GM21447 (cell line): ENCODE data around the gene HBE1.
A peak's percentile ranks its signal among the peaks of the same experiment; 100 is the strongest.
"Not testable (repeated sequence)": the region's sequence is repeated elsewhere in the genome, so short reads cannot be mapped to it uniquely, and the experiment has no call there.

Source experiments
- ATAC-seq: cut with Tn5 transposase; IDR thresholded peaks from one replicate; pipeline ENCODE4 v1.9.1; 2021; ENCODE audit not compliant: unreplicated experiment

HBE1 gene

GRCh38 chr11:5269715-5270147 lies at the start of gene HBE1:
TSS of gene HBE1 (minus strand) at chr11:5269945. CDS start at chr11:5269890, 55 bp downstream.
- no peak for ATAC-seq

- ATAC-seq: no peak
These were observed 47.5 kb upstream of the HBE1 start for GRCh38 chr11:5317292-5317691.

DNA sequence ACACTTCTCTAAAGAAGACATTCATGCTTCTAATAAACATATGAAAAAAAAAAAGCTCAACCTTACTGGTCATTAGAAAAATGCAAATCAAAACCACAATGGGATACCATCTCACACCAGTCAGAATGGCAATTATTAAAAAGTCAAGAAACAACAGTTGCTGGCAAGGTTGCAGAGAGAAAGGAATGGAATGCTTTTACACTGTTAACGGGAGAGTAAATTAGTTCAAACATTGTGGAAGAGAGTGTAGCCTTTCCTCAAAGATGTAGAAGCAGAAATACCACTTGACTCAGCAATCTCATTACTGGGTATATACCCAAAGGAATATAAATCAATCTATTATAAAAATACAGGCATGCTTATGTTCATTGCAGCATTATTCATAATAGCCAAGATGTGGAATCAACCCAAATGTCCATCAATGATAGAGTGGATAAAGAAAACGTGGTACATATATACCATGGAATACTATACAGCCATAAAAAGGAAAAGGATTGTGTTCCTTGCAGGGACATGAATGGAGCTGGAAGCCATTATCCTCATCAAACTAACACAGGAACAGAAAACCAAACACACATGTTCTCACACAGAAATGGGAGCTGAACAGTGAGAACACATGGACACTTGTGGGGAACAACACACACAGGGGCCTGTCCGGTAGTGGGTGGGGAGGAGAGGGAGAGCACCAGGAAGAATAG lies 43.7 kb upstream of the HBE1 start:
- ATAC-seq: not testable (repeated sequence)

GRCh38 chr11:5310423-5310822 lies 40.7 kb upstream of the HBE1 start:
- ATAC-seq: no peak

DNA sequence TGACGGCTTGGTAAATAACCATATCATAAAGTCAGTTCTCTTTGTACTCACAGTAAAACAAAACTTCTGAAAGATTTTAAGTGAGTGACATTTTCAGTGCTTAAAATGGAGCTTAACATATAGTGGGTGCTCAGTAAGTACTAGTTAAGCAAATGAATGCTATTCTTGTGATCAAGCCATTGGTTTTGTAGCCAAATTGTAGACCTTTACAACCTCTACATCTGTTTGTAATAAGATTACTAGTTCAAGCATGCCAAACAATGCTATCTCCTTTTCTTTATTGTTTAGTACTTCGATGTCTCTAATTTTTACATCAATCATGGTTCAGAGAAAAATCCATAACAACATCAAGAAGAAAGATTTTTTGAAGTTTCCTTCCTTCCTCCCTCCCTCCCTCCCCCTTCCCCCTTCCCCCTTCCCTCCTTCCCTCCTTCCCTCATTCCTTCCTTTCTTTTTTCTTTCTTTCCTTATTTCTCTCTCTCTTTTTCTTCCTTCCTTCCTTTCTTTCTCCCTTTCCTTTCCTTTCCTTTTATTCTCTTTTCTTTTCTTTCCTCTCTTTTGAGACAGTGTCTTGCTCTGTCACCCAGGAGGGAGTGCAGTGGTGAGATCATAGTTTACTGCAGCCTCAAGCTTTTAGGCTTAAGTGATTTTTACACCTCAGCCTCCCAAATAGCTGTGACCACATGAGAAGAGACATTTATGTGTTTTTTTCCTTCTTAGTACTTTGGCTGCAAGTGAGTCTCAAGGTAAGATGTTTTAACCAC lies 37.7 kb upstream of the HBE1 start:
- ATAC-seq: no peak

GRCh38 chr11:5304046-5304445 lies 34.3 kb upstream of the HBE1 start:
- ATAC-seq: no peak

DNA sequence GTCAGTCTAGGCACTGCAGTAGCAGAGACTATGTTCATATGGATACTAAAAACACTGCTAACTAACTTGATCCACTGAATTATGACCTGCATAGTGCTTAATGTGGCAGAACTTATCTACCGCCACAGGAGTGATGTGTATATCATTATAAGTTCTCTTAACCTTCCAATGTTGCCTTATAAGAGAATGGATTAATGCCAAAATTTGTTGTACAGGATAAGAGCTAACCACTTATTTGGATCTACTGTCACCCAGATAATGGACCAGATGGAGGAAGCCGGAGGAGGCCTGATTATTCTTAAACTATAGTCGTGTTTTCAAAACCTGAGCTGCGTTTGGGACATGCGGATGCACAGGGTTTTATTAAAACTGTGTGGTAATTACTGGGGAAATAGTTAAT lies 33.9 kb upstream of the HBE1 start:
- ATAC-seq: no peak

- no peak for ATAC-seq
These were observed 32.1 kb upstream of the HBE1 start, which contains the start of gene OR51B4 for GRCh38 chr11:5301846-5302245. TSS of gene OR51B4 (minus strand) at chr11:5301946. CDS start at chr11:5301946, 0 bp downstream.

- ATAC-seq: no peak
These were observed 30.5 kb upstream of the HBE1 start for GRCh38 chr11:5300251-5300650.

- no peak for ATAC-seq
These were observed 28.7 kb upstream of the HBE1 start for GRCh38 chr11:5298451-5298850.

DNA sequence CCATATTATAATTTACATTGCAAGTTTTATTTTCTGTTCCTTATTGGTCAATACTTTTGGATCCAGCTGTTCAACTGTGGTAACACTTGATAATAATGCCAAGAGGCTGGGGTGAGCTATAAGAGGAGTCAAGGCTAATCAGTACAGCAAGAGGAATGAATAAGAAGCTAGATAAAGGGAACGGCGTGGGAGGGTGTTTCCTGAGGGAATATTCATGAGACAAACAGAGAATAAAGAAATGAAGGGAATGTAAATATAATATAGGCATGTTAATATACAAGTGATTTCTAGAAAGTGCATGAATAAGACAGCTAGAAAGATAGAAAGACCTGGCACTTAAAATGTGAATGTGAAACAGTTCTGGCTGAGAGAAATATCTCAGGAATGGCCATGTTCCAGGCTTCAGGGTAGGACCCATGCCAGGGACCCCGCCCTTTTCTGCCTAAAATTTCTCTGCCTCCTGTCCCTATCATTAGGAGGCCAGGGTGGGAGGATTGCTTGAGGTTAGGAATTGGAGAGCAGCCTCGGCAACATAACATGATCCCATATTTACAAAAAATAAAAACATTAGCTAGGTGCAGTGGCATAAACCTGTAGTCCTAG lies 28.1 kb upstream of the HBE1 start:
- no peak for ATAC-seq

GRCh38 chr11:5294342-5294995 lies 24.7 kb upstream of the HBE1 start:
- ATAC-seq: not testable (repeated sequence)

GRCh38 chr11:5293028-5293427 lies 23.3 kb upstream of the HBE1 start:
- no peak for ATAC-seq

DNA sequence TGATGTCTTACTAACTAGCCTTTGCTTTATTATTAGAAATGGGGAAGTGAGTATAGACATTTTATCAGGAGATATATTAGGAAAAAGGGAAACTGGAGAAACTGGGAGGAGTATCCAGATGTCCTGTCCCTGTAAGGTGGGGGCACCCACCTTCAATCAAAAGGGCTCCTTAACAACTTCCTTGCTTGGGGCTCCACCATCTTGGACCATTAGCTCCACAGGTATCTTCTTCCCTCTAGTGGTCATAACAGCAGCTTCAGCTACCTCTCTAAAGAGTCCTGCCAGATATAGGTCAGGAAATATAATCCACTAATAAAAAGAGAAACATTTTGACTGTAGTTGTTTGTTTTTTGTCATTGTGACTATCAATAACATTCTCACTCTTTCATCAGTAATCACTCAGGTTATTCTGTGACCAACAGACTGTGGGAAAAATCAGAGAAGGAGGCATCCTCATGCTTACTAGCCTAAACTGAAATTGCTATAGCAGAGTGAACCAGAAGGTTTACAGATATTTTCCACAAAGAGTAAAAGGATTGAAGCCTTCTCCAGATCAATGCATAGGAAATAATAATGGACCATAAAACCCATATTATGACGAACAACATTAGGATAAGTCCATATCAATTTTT lies 21.6 kb upstream of the HBE1 start:
- ATAC-seq: peak; percentile 92

- ATAC-seq: no peak
These were observed 20.4 kb upstream of the HBE1 start for GRCh38 chr11:5290106-5290505.

DNA sequence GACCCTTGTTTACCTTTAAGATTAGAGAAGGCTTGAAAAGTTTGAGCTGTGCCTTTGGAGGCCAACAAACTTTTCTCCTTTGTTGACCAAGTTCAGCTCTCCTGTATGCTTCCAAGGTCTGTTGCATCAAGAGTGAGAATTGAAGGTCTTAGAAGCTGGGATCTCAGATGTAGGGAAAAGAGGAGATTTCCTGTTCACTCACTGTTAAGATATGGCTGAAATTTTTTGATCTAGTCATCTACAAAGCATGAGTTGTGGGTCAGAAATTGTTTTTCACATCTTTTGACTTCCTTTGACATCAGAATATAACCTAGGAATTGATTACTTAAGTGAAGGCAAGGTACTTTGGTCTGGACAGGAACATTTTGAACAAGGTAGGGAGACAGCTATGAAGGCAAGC lies 20.0 kb upstream of the HBE1 start:
- ATAC-seq: no peak

DNA sequence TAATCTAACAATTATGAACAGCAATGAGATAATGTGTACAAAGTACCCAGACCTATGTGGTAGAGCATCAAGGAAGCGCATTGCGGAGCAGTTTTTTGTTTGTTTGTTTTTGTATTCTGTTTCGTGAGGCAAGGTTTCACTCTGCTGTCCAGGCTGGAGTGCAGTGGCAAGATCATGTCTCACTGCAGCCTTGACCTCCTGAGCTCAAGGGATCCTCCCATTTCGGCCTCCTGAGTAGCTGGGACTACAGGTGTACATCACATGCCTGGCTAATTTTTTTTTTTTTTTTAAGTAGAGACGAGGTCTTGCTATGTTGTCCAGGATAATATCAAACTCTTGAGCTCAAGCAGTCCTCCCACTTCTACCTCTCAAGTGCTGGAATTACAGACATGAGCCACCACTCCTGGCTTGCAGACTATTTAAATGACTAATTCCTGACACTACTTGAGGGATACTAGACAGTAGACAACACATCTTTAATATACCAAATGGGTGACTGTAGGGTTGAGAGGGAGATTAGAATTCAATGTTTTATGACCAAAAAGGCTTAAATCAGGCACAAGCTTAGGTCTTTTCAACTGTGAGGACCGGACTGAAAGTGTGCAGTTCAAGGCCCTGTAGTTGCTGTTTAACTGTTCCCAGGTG lies 19.3 kb upstream of the HBE1 start:
- ATAC-seq: no peak

DNA sequence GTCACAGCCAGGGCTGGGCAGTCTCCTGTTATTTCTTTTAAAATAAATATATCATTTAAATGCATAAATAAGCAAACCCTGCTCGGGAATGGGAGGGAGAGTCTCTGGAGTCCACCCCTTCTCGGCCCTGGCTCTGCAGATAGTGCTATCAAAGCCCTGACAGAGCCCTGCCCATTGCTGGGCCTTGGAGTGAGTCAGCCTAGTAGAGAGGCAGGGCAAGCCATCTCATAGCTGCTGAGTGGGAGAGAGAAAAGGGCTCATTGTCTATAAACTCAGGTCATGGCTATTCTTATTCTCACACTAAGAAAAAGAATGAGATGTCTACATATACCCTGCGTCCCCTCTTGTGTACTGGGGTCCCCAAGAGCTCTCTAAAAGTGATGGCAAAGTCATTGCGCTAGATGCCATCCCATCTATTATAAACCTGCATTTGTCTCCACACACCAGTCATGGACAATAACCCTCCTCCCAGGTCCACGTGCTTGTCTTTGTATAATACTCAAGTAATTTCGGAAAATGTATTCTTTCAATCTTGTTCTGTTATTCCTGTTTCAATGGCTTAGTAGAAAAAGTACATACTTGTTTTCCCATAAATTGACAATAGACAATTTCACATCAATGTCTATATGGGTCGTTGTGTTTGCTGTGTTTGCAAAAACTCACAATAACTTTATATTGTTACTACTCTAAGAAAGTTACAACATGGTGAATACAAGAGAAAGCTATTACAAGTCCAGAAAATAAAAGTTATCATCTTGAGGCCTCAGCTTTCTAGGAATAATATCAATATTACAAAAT lies 18.6 kb upstream of the HBE1 start:
- ATAC-seq: no peak

- no peak for ATAC-seq
These were observed 17.2 kb upstream of the HBE1 start for GRCh38 chr11:5286901-5287300.

DNA sequence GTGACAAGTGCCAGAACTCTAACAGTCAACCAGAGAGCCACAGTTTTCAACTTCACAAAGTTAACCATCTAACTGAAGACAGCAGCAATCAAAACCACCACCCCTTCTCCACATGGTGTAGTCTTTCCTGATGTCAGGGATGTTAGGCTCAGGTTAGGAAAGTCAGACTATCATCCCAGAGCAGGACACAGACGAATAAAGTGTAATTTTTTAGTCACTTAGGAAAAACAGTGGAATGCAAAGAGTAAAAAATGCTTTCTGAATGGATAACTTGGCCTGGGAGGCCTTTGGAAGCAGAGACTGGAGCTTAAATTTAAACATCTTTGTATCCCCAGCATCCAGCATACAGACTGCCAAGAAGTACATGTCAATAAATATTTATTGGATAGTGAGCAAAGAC lies 16.6 kb upstream of the HBE1 start:
- no peak for ATAC-seq
